Subcutaneous adipose tissue (tissue), 4 donors: ENCODE data around the gene CLDN9. TPM values are rescaled to one million over a fixed set of nuclear protein-coding genes. Genes with fewer than 3 reads are reported as not detected.

Source experiments
- total RNA-seq, 4 donors: library from RNA; depleted of rRNA; stranded (reverse); fragments of >200 nt; gene quantifications; one replicate each; pipeline ENCODE4 v1.1.0, GENCODE V29; 2016
- TF ChIP-seq, protein P1 (sequence below): fragments of 450-650 bp; IDR thresholded peaks from one replicate; pipeline ENCODE4 v1.5.1; 2016; ENCODE audit warnings: low read depth, mild to moderate bottlenecking, control low read depth, antibody characterized with exemption, moderate library complexity

The CLDN9 gene
- total RNA-seq, 4 donors from 2014 or later, result 1.3 TPM; not detected in 3

DNA sequence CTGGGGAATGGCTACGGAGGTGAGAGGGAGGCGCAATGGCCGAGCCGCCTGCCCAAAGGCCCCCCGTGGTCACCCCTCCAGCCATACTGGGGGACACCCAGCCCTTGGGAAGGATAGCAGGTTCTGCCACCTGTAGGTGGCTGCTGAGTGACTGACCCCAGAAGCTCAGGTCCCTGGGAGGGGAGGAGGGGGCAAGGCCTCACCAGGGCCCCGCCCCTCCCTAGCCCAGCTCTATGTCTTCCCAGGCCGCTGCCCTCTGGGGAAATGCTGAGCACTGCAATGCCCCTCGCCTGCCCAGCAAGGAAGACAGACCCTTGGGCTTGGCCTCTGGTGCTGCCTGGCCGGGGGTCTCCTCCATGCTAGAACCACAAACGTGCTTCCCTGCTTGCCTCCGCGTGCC, 11.4 kb upstream of the CLDN9 start:
- TF ChIP-seq, protein P1, sequence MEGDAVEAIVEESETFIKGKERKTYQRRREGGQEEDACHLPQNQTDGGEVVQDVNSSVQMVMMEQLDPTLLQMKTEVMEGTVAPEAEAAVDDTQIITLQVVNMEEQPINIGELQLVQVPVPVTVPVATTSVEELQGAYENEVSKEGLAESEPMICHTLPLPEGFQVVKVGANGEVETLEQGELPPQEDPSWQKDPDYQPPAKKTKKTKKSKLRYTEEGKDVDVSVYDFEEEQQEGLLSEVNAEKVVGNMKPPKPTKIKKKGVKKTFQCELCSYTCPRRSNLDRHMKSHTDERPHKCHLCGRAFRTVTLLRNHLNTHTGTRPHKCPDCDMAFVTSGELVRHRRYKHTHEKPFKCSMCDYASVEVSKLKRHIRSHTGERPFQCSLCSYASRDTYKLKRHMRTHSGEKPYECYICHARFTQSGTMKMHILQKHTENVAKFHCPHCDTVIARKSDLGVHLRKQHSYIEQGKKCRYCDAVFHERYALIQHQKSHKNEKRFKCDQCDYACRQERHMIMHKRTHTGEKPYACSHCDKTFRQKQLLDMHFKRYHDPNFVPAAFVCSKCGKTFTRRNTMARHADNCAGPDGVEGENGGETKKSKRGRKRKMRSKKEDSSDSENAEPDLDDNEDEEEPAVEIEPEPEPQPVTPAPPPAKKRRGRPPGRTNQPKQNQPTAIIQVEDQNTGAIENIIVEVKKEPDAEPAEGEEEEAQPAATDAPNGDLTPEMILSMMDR, result no peak

DNA sequence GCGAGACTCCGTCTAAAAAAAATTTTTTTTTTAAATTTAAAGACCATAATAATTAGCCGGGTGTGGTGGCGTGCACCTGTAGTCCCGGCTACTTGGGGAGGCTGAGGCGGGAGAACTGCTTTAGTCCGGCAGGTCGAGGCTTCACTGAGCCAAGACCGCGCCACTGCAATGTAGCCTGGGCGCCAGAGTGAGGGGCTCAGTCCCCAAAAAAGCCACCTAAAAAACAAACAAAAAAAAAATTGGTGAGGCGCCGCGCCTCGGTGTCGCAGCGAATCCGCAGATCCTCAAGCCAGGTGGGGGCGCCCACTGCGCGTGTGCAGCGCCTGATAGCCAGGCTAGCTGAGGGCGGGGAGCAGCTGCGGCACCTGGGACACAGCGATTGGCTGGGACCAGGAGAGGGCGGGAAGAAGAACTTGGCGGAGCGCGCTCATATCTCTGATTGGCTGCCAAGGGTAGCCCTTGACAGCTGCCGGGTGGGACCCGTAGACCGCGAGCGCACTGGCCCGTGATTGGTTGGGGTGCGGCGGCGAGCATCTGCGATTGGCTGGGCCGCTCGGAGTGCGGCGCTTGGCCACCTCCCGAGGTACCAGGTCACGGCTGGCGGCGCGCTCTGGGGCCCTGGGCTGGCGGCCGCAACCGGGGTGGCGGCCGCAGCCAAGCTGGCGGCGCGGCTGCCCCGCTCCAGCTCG, 9.0 kb upstream of the CLDN9 start:
- TF ChIP-seq, protein P1, result no peak

DNA sequence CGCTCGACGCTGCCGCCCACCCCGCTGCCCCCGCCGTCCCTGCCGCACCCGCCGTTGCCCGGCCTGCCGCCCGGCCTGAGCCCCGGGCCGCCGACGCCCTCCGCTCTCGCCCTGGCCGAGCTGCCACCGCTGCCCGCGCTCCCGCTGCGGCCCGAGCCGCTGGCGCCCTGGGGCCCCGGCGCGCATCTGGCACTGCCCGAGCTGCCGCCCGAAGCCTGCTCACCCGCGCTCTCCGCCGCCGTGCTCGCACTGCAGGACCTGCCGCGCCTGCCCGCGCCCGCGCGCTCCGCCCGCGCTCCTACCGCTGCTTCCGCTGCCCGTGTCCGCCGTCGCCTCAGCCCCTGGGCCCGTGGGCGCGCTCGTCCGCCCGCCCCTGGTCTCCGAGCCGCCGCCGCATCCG, 8.4 kb upstream of the CLDN9 start:
- TF ChIP-seq, protein P1, result no peak

DNA sequence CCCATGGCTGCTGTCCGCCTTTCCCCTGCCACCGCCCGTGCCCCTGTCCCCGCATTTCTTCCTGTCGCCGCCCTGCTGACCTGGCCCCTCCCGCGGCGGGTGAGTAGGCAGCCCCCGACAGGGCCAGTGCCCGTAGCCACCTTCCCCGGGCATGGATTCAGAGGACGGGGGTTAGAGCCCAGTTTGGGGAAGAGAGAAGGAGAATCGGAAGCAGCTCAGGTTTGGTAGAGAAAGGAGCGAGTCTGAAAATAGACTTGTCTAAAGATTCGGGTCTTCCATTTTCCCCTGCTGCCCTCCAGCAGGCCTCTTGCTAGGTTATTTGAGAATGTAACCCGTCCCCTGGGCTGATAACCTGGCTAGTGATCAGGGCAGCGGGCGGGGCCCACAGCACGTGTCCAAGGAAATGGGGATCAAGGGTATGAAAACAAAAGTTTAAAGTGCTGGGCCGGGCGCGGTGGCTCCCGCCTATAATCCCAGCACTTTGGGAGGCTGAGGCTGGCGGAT, 7.9 kb upstream of the CLDN9 start:
- TF ChIP-seq, protein P1, result no peak

DNA sequence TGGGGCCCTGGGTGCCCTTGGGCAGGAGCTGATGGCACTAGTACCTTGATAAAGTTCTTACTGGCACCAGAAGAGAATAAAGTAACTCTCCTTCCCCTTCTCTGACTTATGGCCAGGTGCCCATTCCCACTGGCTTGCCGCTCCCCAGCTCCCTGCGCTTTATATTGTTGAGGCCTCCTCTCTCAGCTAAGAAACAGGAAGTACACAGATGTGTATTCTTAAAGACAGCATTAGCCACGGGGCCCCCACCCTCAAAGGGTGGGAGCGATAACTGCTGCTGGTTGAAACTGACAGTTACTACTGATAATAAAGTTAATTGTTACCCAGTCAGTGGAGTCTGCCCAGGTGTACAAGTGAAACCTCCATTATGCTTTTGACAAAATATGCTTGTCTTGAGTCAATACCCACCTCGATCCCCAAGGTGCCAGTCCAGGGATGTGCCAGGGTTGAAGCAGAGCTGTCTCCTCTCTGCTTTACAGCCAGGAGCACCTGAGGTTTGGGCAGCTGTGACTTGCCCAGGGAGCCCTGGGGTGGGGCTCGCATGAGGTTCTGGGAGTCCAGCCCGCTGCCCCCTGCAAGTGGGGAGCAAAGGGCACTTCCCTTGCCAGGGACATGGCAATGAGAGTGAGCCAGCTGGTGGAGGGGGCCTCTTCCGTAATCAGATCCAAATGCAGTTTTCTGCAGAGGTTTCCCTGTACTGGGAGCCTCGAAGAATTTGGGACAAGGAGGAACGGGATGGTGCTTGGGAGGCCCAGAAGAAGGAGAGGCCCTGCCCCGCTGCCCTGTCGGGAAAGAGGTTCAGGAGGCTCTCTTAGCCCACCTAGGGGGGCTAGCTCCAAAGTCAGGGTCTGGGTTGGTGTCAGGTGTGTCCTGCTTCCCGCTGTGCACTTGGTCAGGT, 5.4 kb upstream of the CLDN9 start:
- TF ChIP-seq, protein P1, result no peak

DNA sequence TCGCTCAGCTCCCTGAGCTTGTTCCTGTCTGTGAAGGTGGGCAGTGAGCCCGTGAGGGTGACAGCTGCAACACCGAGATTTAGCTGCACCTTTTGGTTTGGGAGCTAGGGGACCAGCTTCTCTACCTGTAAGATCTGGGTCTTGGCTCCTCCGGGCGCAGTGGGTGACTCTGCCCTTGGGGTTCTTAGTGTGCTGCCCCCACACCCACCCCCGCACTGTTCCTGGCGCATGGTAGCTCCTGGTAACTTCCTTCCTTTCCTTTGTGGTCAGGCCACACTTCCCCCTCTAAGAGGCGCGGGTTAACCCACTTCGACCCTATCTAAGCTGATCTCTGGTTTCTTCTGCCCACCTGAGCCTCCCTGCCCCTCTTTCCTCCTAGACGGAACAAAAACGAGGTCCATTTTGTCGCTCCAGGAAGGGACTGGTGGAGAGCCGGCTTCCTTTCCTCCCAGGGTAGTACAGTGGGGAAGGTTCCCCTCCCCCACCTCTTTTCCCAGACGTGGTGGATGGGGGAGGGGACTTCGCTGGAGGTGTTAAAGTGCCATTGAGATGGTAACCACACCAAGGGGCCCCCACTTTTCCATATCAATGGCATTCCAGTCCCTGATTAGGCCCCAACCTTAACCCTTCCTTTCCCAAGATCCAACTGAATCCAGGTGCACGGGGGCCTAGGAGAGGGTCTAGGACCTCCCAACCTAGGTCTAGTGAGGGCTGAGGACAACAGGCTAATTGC, 4.6 kb upstream of the CLDN9 start:
- TF ChIP-seq, protein P1, result no peak

DNA sequence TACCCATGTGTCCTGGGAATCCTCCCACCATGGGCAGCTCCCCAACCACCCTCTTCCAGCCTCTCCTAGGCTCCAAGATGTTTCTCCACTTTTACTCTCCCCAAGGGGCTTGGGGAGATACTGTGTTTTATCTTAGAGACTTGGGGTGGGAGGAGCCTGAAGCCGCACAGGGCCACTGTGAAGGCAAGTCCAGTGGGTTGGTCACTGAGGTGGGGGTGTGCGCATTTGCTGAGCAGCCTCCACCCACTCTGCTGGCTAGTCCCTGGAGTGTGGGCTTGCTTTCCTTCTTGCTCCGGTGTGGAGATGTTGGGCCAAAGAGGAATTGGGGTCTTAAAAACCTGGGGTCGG, 4.1 kb upstream of the CLDN9 start:
- TF ChIP-seq, protein P1, result no peak
